KOPT-K1 (cell line): ENCODE data around the gene ULBP1.
"Not testable (repeated sequence)": the region's sequence is repeated elsewhere in the genome, so short reads cannot be mapped to it uniquely, and the experiment has no call there.

Experiments used
- H3K27ac ChIP-seq: fragments of 200-600 bp; sonication (generic); 2 replicates; pipeline ENCODE4 v1.5.1; 2016; ENCODE audit warnings: antibody characterized with exemption, mild to moderate bottlenecking, low read depth, low read length; ENCODE audit not compliant: poor library complexity, severe bottlenecking
- H3K36me3 ChIP-seq: fragments of 200-600 bp; sonication (generic); 2 replicates; pipeline ENCODE4 v1.5.1; 2017; ENCODE audit warnings: antibody characterized with exemption, mild to moderate bottlenecking, low read length, moderate library complexity; ENCODE audit not compliant: insufficient read depth
- H3K9me3 ChIP-seq: fragments of 200-600 bp; sonication (generic); 2 replicates; pipeline ENCODE4 v1.5.1; 2017; ENCODE audit warnings: antibody characterized with exemption, low read length, mild to moderate bottlenecking; ENCODE audit not compliant: insufficient read depth, poor library complexity, severe bottlenecking

The ULBP1 gene

GRCh38 chr6:149939909-149940671 lies 23.7 kb upstream of the ULBP1 start:
- H3K36me3 ChIP-seq = no peaks in the 10 kb centered on the region
- H3K9me3 ChIP-seq = no peaks in the 10 kb centered on the region
- H3K27ac ChIP-seq = no peak overlapping the region

GRCh38 chr6:149940672-149940982 lies 23.1 kb upstream of the ULBP1 start:
- no peaks in the 10 kb centered on the region for H3K36me3 ChIP-seq
- no peaks in the 10 kb centered on the region for H3K9me3 ChIP-seq
- H3K27ac ChIP-seq = no peak overlapping the region

- Histone ChIP-seq H3K36me3 (no peaks in the 10 kb centered on the region), H3K9me3 (no peaks in the 10 kb centered on the region), H3K27ac (peak within 1 kb of the TSS; percentile 25)
Measured at GRCh38 chr6:149941583-149942460, 21.9 kb upstream of the ULBP1 start, which contains the start of gene ULBP2. Gene ULBP2 (plus strand): TSS chr6:149942014. CDS start chr6:149942073, 59 bp downstream.

GRCh38 chr6:149942461-149942829 lies 21.3 kb upstream of the ULBP1 start:
- no peak overlapping the region for H3K27ac ChIP-seq
- H3K36me3 ChIP-seq = no peaks in the 10 kb centered on the region
- no peaks in the 10 kb centered on the region for H3K9me3 ChIP-seq

- not testable (repeated sequence) for H3K36me3 ChIP-seq, H3K9me3 ChIP-seq, H3K27ac ChIP-seq
Measured at GRCh38 chr6:149943321-149943720, 20.4 kb upstream of the ULBP1 start.

GRCh38 chr6:149945276-149945675 lies 18.5 kb upstream of the ULBP1 start:
- H3K9me3 ChIP-seq, H3K36me3 ChIP-seq, H3K27ac ChIP-seq: not testable (repeated sequence)

- not testable (repeated sequence) for H3K36me3 ChIP-seq, H3K27ac ChIP-seq, H3K9me3 ChIP-seq
Measured at GRCh38 chr6:149946631-149947030, 17.1 kb upstream of the ULBP1 start.

GRCh38 chr6:149947533-149947932 lies 16.2 kb upstream of the ULBP1 start:
- not testable (repeated sequence) for H3K9me3 ChIP-seq, H3K27ac ChIP-seq, H3K36me3 ChIP-seq

- Histone ChIP-seq H3K27ac (no peak overlapping the region), H3K9me3 (no peaks in the 10 kb centered on the region), H3K36me3 (no peaks in the 10 kb centered on the region)
Measured at GRCh38 chr6:149948011-149948410, 15.7 kb upstream of the ULBP1 start.

GRCh38 chr6:149948616-149949015 lies 15.1 kb upstream of the ULBP1 start:
- Histone ChIP-seq H3K27ac (no peak overlapping the region), H3K36me3 (no peaks in the 10 kb centered on the region), H3K9me3 (no peaks in the 10 kb centered on the region)

- Histone ChIP-seq H3K36me3 (no peaks in the 10 kb centered on the region), H3K27ac (no peak overlapping the region), H3K9me3 (no peaks in the 10 kb centered on the region)
Measured at GRCh38 chr6:149950423-149950822, 13.3 kb upstream of the ULBP1 start.

GRCh38 chr6:149951096-149951495 lies 12.6 kb upstream of the ULBP1 start:
- Histone ChIP-seq H3K9me3 (no peaks in the 10 kb centered on the region), H3K36me3 (no peaks in the 10 kb centered on the region), H3K27ac (no peak overlapping the region)

- H3K27ac ChIP-seq = no peak overlapping the region
- no peaks in the 10 kb centered on the region for H3K9me3 ChIP-seq
- no peaks in the 10 kb centered on the region for H3K36me3 ChIP-seq
Measured at GRCh38 chr6:149951626-149952025, 12.1 kb upstream of the ULBP1 start.

- not testable (repeated sequence) for H3K36me3 ChIP-seq, H3K27ac ChIP-seq, H3K9me3 ChIP-seq
Measured at GRCh38 chr6:149953390-149953789, 10.4 kb upstream of the ULBP1 start.

- not testable (repeated sequence) for H3K36me3 ChIP-seq
Measured at GRCh38 chr6:149953934-149954327, 9.8 kb upstream of the ULBP1 start.

More at GRCh38 chr6:149953934-149954327, 9.8 kb upstream of the ULBP1 start:
- not testable (repeated sequence) for H3K9me3 ChIP-seq, H3K27ac ChIP-seq
